K562 (cell line): ENCODE results near the gene CD55. TPM values are rescaled to one million over a fixed set of nuclear protein-coding genes. Genes with fewer than 3 reads are reported as not detected.

Source experiments
- DNMT1 ChIP-seq: fragments of 450-650 bp; IDR thresholded peaks from 2 replicates; pipeline ENCODE4 v1.6.1; 2016; ENCODE audit warnings: antibody characterized with exemption, mild to moderate bottlenecking
- FOXM1 ChIP-seq, 2 experiments: fragments of 450-650 bp in 1 of 2; sonication (generic) in 1 of 2; formaldehyde crosslinking in 1 of 2; IDR thresholded peaks; 2 replicates each; pipeline versions ENCODE4 v1.6.1 to v1.9.0; 2017 to 2022; ENCODE audit warnings: low read depth in 2 of 2, mild to moderate bottlenecking in 2 of 2, missing genetic modification reagents in 1 of 2, moderate library complexity in 1 of 2
- MCM2 ChIP-seq: fragments of 450-650 bp; IDR thresholded peaks from 2 replicates; pipeline ENCODE4 v1.6.1; 2017; ENCODE audit warnings: low read depth, mild to moderate bottlenecking
- NFRKB ChIP-seq: fragments of 450-650 bp; IDR thresholded peaks from 2 replicates; pipeline ENCODE4 v1.6.1; 2016; ENCODE audit warnings: low read depth
- PHB ChIP-seq: fragments of 250-450 bp; sonication (Bioruptor Pico); IDR thresholded peaks from 2 replicates; pipeline ENCODE4 v1.5.0; 2021
- POLR2G ChIP-seq: fragments of 200-400 bp; formaldehyde crosslinking; IDR thresholded peaks from 2 replicates; pipeline ENCODE4 v1.6.1; 2017; ENCODE audit warnings: low read depth, mild to moderate bottlenecking, antibody characterized with exemption, low read length, moderate library complexity
- RBBP5 ChIP-seq: fragments of 200-600 bp; sonication (generic); IDR thresholded peaks from 2 replicates; pipeline ENCODE4 v1.6.1; 2012; ENCODE audit warnings: borderline replicate concordance, mild to moderate bottlenecking, low read length, control low read depth, inconsistent platforms; ENCODE audit not compliant: insufficient read depth, poor library complexity, severe bottlenecking
- SREBF2 ChIP-seq: sonication (generic); formaldehyde crosslinking; IDR thresholded peaks from 2 replicates; pipeline ENCODE4 v1.4.0; 2020; ENCODE audit warnings: mild to moderate bottlenecking, missing genetic modification reagents
- TARDBP ChIP-seq: fragments of 450-650 bp; IDR thresholded peaks from 2 replicates; pipeline ENCODE4 v1.6.1; 2016
- ZBTB17 ChIP-seq: fragments of 450-650 bp; formaldehyde crosslinking; IDR thresholded peaks from 2 replicates; pipeline ENCODE4 v1.4.0; 2020; ENCODE audit warnings: mild to moderate bottlenecking
- ZNF76 ChIP-seq: fragments of 250-450 bp; sonication (Bioruptor Pico); IDR thresholded peaks from 2 replicates; pipeline ENCODE4 v1.4.0; 2020; ENCODE audit warnings: mild to moderate bottlenecking, moderate library complexity, borderline replicate concordance
- polyA plus RNA-seq, 8 experiments: library from polyadenylated mRNA; depleted of rRNA in 4 of 8; stranded (reverse) in 5 of 8; unstranded in 3 of 8; fragments of >200 nt; fragmentation: Nextera tagmentation in 2 of 8; fragmentation: Illumina TruSeq in 1 of 8; extraction: Ambion mirVana in 2 of 8; extraction: Trizol in 1 of 8; gene quantifications; 2 replicates each; pipeline versions ENCODE4 v1.2.1 to v1.2.3, GENCODE V29; 2011 to 2014; ENCODE audit warnings: inconsistent platforms in 1 of 8, missing spikeins in 1 of 8
- total RNA-seq, 7 experiments: library from RNA; depleted of rRNA in 6 of 7; stranded (reverse); fragments of >200 nt in 6 of 7; fragmentation: Illumina TruSeq in 2 of 7; extraction: Trizol in 2 of 7; gene quantifications; 2 replicates each; pipeline versions ENCODE4 v1.2.1 to v1.2.3, GENCODE V29; 2011 to 2021; ENCODE audit warnings: low replicate concordance in 1 of 7
- TF ChIP-seq, protein P1 (sequence below): sonication (generic); formaldehyde crosslinking; IDR thresholded peaks from 2 replicates; pipeline ENCODE4 v1.8.0; 2023; ENCODE audit warnings: mild to moderate bottlenecking, missing genetic modification reagents
- TF ChIP-seq, protein P2 (sequence below), 3 experiments: fragments of 200-800 bp in 1 of 3; fragments of 250-450 bp in 1 of 3; fragments of 450-650 bp in 1 of 3; sonication (Bioruptor Pico) in 1 of 3; sonication (Bioruptor generic) in 1 of 3; formaldehyde crosslinking in 1 of 3; IDR thresholded peaks; 2 replicates each; pipeline versions ENCODE4 v1.6.1 to v1.8.0; 2016 to 2022; ENCODE audit warnings: mild to moderate bottlenecking in 2 of 3, missing genetic modification characterization in 2 of 3, missing compliant biosample characterization in 1 of 3, moderate library complexity in 1 of 3
- TF ChIP-seq, protein P3 (sequence below): fragments of 450-650 bp; IDR thresholded peaks from 2 replicates; pipeline ENCODE4 v1.7.0; 2016; ENCODE audit warnings: borderline replicate concordance
- TF ChIP-seq, protein P4 (sequence below): sonication (generic); formaldehyde crosslinking; IDR thresholded peaks from 2 replicates; pipeline ENCODE4 v1.9.0; 2022; ENCODE audit warnings: mild to moderate bottlenecking, missing genetic modification reagents
- TF ChIP-seq, protein P5 (sequence below): sonication (generic); formaldehyde crosslinking; IDR thresholded peaks from 2 replicates; pipeline ENCODE4 v1.8.0; 2022; ENCODE audit warnings: missing genetic modification reagents, mild to moderate bottlenecking, borderline replicate concordance

CD55 gene
- total and polyA plus RNA-seq, 9 of the 15 experiments (the other 6 are each of a cell fraction or from before 2014, with no cell fraction given) = 17.7 to 150 (median 97.0) TPM

DNA sequence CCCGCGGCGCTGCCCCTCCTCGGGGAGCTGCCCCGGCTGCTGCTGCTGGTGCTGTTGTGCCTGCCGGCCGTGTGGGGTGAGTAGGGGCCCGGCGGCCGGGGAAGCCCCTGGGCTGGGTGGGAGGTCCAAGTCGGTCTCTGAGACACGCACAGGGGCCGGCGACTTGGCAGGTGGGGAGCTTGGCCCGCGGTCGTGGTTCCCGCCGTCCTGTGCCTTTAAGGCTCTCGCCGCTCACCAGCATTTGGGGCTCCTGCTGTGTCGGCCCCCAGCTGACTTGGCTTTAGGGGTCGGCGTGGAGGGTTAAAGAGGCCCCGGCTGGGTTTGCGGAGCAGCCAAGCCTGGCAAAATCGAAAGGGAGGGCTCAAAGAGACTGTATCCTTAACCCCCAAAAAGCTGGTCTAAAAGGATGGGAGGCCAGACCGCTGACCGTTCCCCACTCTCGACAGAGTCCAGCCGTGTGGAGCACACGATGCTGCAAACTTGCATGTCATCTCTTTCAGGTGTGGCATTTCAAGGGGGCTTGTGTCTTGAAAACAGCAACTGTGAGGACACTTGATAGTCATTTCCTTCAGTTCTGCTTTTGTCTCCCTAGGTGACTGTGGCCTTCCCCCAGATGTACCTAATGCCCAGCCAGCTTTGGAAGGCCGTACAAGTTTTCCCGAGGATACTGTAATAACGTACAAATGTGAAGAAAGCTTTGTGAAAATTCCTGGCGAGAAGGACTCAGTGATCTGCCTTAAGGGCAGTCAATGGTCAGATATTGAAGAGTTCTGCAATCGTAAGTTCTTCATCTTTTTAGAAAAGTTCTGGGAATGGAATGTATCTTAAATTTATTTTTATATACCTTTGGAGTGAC is 540 bp downstream of the CD55 start (continued):
- TF ChIP-seq, protein P1, sequence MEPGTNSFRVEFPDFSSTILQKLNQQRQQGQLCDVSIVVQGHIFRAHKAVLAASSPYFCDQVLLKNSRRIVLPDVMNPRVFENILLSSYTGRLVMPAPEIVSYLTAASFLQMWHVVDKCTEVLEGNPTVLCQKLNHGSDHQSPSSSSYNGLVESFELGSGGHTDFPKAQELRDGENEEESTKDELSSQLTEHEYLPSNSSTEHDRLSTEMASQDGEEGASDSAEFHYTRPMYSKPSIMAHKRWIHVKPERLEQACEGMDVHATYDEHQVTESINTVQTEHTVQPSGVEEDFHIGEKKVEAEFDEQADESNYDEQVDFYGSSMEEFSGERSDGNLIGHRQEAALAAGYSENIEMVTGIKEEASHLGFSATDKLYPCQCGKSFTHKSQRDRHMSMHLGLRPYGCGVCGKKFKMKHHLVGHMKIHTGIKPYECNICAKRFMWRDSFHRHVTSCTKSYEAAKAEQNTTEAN (CRISPR knock-in tag) = no peak; the same call in 1 of the 2 replicates
- peak; percentile 69 for TF ChIP-seq ZBTB17 (CRISPR knock-in tag)
- peak; percentile 75 for TF ChIP-seq RBBP5
- TF ChIP-seq SREBF2 (CRISPR knock-in tag) = no peak
- no peak for TF ChIP-seq TARDBP
- TF ChIP-seq FOXM1 (IDR thresholded peaks at IDR 0.05; ENCODE audit: low read depth) = no peak
- TF ChIP-seq FOXM1 (CRISPR knock-in tag; IDR thresholded peaks at IDR 0.05; ENCODE audit: low read depth) = peak; percentile 42
- 0 out of 2 replicates have a peak, but pooled peaks have one; percentile 37 for TF ChIP-seq ZNF76 (CRISPR knock-in tag)
- no peak for TF ChIP-seq DNMT1
- TF ChIP-seq, protein P2, sequence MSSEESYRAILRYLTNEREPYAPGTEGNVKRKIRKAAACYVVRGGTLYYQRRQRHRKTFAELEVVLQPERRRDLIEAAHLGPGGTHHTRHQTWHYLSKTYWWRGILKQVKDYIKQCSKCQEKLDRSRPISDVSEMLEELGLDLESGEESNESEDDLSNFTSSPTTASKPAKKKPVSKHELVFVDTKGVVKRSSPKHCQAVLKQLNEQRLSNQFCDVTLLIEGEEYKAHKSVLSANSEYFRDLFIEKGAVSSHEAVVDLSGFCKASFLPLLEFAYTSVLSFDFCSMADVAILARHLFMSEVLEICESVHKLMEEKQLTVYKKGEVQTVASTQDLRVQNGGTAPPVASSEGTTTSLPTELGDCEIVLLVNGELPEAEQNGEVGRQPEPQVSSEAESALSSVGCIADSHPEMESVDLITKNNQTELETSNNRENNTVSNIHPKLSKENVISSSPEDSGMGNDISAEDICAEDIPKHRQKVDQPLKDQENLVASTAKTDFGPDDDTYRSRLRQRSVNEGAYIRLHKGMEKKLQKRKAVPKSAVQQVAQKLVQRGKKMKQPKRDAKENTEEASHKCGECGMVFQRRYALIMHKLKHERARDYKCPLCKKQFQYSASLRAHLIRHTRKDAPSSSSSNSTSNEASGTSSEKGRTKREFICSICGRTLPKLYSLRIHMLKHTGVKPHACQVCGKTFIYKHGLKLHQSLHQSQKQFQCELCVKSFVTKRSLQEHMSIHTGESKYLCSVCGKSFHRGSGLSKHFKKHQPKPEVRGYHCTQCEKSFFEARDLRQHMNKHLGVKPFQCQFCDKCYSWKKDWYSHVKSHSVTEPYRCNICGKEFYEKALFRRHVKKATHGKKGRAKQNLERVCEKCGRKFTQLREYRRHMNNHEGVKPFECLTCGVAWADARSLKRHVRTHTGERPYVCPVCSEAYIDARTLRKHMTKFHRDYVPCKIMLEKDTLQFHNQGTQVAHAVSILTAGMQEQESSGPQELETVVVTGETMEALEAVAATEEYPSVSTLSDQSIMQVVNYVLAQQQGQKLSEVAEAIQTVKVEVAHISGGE (CRISPR knock-in tag; IDR thresholded peaks at IDR 0.05) = 0 out of 6 replicates have a peak, but pooled peaks of 1 of the 3 experiments have one; percentile 39
- peak; percentile 90 for TF ChIP-seq POLR2G
- TF ChIP-seq, protein P3, sequence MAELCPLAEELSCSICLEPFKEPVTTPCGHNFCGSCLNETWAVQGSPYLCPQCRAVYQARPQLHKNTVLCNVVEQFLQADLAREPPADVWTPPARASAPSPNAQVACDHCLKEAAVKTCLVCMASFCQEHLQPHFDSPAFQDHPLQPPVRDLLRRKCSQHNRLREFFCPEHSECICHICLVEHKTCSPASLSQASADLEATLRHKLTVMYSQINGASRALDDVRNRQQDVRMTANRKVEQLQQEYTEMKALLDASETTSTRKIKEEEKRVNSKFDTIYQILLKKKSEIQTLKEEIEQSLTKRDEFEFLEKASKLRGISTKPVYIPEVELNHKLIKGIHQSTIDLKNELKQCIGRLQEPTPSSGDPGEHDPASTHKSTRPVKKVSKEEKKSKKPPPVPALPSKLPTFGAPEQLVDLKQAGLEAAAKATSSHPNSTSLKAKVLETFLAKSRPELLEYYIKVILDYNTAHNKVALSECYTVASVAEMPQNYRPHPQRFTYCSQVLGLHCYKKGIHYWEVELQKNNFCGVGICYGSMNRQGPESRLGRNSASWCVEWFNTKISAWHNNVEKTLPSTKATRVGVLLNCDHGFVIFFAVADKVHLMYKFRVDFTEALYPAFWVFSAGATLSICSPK = no peak
- TF ChIP-seq, protein P4, sequence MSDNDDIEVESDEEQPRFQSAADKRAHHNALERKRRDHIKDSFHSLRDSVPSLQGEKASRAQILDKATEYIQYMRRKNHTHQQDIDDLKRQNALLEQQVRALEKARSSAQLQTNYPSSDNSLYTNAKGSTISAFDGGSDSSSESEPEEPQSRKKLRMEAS (CRISPR knock-in tag) = no peak
- peak; percentile 92 for TF ChIP-seq PHB (CRISPR knock-in tag)
- TF ChIP-seq NFRKB = peak; percentile 52; the same call in 1 of the 2 replicates
- TF ChIP-seq, protein P5, sequence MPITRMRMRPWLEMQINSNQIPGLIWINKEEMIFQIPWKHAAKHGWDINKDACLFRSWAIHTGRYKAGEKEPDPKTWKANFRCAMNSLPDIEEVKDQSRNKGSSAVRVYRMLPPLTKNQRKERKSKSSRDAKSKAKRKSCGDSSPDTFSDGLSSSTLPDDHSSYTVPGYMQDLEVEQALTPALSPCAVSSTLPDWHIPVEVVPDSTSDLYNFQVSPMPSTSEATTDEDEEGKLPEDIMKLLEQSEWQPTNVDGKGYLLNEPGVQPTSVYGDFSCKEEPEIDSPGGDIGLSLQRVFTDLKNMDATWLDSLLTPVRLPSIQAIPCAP (CRISPR knock-in tag) = peak; percentile 78; the same call in 1 of the 2 replicates
- TF ChIP-seq MCM2 = no peak
